Superior temporal gyrus (tissue), 1 donor: ENCODE results near the gene NHLRC2.
A peak's percentile ranks its signal among the peaks of the same experiment; 100 is the strongest.
"Not testable (repeated sequence)": the region's sequence is repeated elsewhere in the genome, so short reads cannot be mapped to it uniquely, and the experiment has no call there.

Source experiments
- DNase-seq: peaks from one replicate; pipeline ENCODE4 v3.0.0-alpha.2; 2016; ENCODE audit errors: extremely low spot score

The NHLRC2 gene

GRCh38 chr10:113854013-113854760 lies at the start of gene NHLRC2, which contains the start of gene DCLRE1A:
TSS of gene NHLRC2 (plus strand) at chr10:113854661. CDS start at chr10:113854873, 212 bp downstream.
TSS of gene DCLRE1A (minus strand) at chr10:113854082. CDS start at chr10:113853182, 900 bp downstream.
- DNase-seq = peak; percentile 87

- DNase-seq = no peak
These were observed 48.0 kb upstream of the NHLRC2 start for GRCh38 chr10:113806503-113806902.

GRCh38 chr10:113808168-113808567 lies 46.3 kb upstream of the NHLRC2 start:
- no peak for DNase-seq

GRCh38 chr10:113814700-113815099 lies 39.8 kb upstream of the NHLRC2 start:
- DNase-seq = not testable (repeated sequence)

GRCh38 chr10:113819989-113820388 lies 34.5 kb upstream of the NHLRC2 start:
- no peak for DNase-seq

- no peak for DNase-seq
These were observed 34.0 kb upstream of the NHLRC2 start for GRCh38 chr10:113820507-113820906.

GRCh38 chr10:113821306-113821705 lies 33.2 kb upstream of the NHLRC2 start:
- DNase-seq = not testable (repeated sequence)

- DNase-seq = no peak
These were observed 32.3 kb upstream of the NHLRC2 start for GRCh38 chr10:113822174-113822573.

- no peak for DNase-seq
These were observed 31.1 kb upstream of the NHLRC2 start for GRCh38 chr10:113823389-113823788.

GRCh38 chr10:113825791-113826190 lies 28.7 kb upstream of the NHLRC2 start:
- no peak for DNase-seq

GRCh38 chr10:113828567-113828966 lies 25.9 kb upstream of the NHLRC2 start:
- not testable (repeated sequence) for DNase-seq

GRCh38 chr10:113842171-113842570 lies 12.3 kb upstream of the NHLRC2 start:
- no peak for DNase-seq

- DNase-seq = no peak
These were observed 10.4 kb upstream of the NHLRC2 start for GRCh38 chr10:113843972-113844485.

GRCh38 chr10:113846036-113846435 lies 8.4 kb upstream of the NHLRC2 start:
- no peak for DNase-seq

- DNase-seq = no peak
These were observed 5.2 kb upstream of the NHLRC2 start for GRCh38 chr10:113849140-113849803.

- no peak for DNase-seq
These were observed 4.5 kb upstream of the NHLRC2 start for GRCh38 chr10:113849946-113850345.

GRCh38 chr10:113853578-113854012 lies 866 bp upstream of the NHLRC2 start:
- DNase-seq = no peak

GRCh38 chr10:113854761-113855588 lies 514 bp downstream of the NHLRC2 start:
- DNase-seq = peak; percentile 35

- no peak for DNase-seq
These were observed 2.1 kb downstream of the NHLRC2 start for GRCh38 chr10:113856563-113856962.

GRCh38 chr10:113857210-113857609 lies 2.7 kb downstream of the NHLRC2 start:
- DNase-seq = no peak

- no peak for DNase-seq
These were observed 4.1 kb downstream of the NHLRC2 start for GRCh38 chr10:113858541-113858940.

- DNase-seq = no peak
These were observed 4.8 kb downstream of the NHLRC2 start for GRCh38 chr10:113859261-113859660.
